Measurements from ENCODE around the gene RWDD3. TPM values are rescaled to one million over a fixed set of nuclear protein-coding genes. Genes with fewer than 3 reads are reported as not detected.

The RWDD3 gene
- total and polyA plus RNA-seq, 2 donors (not counting 1 experiment from before 2014, with no cell fraction given) = 19.9 to 21.9 TPM

GRCh38 chr1:95236784-95237575, 3.0 kb downstream of the RWDD3 start:
- H3K79me2 ChIP-seq (ENCODE audit: control insufficient read depth, insufficient read depth, low read length) = peaks cover 59% of the 10 kb centered on the region
- H3K9me3 ChIP-seq (ENCODE audit: control extremely low read depth in 1 of 3, control insufficient read depth in 2 of 3, insufficient read depth in 1 of 3, low read length in 2 of 3) = peaks cover 0 to 2% (median 0%) of the 10 kb centered on the region in 3 donors
- intact Hi-C loops (cut with micrococcal nuclease) = loop anchor here (10.0 kb wide), 1 partner anchor 1892 kb away; the partner anchor contains the start of gene DR1
- peaks cover 10 to 11% of the 10 kb centered on the region in 2 donors for H3K4me1 ChIP-seq (ENCODE audit: control insufficient read depth in 2 of 2, insufficient read depth in 2 of 2, low read length in 2 of 2)
- no peak overlapping the region for H3K4me3 ChIP-seq (ENCODE audit: control extremely low read depth in 1 of 5, extremely low read depth in 1 of 5, insufficient read depth in 1 of 5, low read depth in 2 of 5, low read length in 4 of 5)
- no CpG with 5 or more reads among the region's 2 CpGs for WGBS (ENCODE audit: insufficient coverage)
- Mint-ChIP-seq H3K9me3 (ENCODE audit: insufficient read depth) (peaks cover 6% of the 10 kb centered on the region), H3K4me3 (peak overlapping the region; percentile 35), H3K27ac (no peak overlapping the region), H3K4me1 (peaks cover 40% of the 10 kb centered on the region), H3K27me3 (peaks cover 3% of the 10 kb centered on the region)
- H2AFZ ChIP-seq (ENCODE audit: insufficient read depth, low read depth, low read length, poor library complexity, severe bottlenecking) = no peak overlapping the region
- no peak overlapping the region for H3K9ac ChIP-seq (ENCODE audit: low read length)
- H3K27me3 ChIP-seq (replicated peaks in 1 of 4; ENCODE audit: control extremely low read depth in 1 of 4, control insufficient read depth in 3 of 4, insufficient read depth in 4 of 4, low read length in 3 of 4) = peaks cover 0 to 4% (median 0%) of the 10 kb centered on the region in 4 experiments
- DNase-seq = no peak
- TF ChIP-seq CTCF (IDR thresholded peaks at IDR 0.05) (no peak), EZH2 (IDR thresholded peaks at IDR 0.05; ENCODE audit: borderline replicate concordance, insufficient read depth, low read depth, low read length, poor library complexity, severe bottlenecking) (no peak)
- H4K20me1 ChIP-seq (ENCODE audit: control insufficient read depth, insufficient read depth, low read length, poor library complexity, severe bottlenecking) = peaks cover 7% of the 10 kb centered on the region
- H3K36me3 ChIP-seq (replicated peaks in 1 of 2; ENCODE audit: control extremely low read depth in 1 of 2, control insufficient read depth in 1 of 2, extremely low read depth in 1 of 2, insufficient read depth in 2 of 2, low read length in 1 of 2) = peaks cover 3 to 22% of the 10 kb centered on the region in 2 experiments
- CTCF ChIA-PET = interaction anchor here (1.0 kb wide), 1 partner anchor 152 kb away, joined by 3 read pairs; no protein-coding TSS in a partner anchor
- no peak overlapping the region for H3K4me2 ChIP-seq (replicated peaks; ENCODE audit: low read depth, low read length, poor library complexity, severe bottlenecking)
- ATAC-seq (ENCODE audit: low read depth) = no peak
- no peak overlapping the region for H3K27ac ChIP-seq (ENCODE audit: low read length in 2 of 2)
- POLR2A ChIA-PET = no interaction called here

Data from B cell (primary cell).